Activated T-cell treated with anti-CD3 and anti-CD28 coated beads, Interleukin-2, amount 50 U/mL, for 72 hours (primary cell): Measurements from ENCODE around the gene CCDC154. TPM values are rescaled to one million over a fixed set of nuclear protein-coding genes. Genes with fewer than 3 reads are reported as not detected.

ENCODE experiments used
- ATAC-seq, 2 donors: fragments of 150-1000 bp; cut with Tn5 transposase; replicated peaks in 1 of 2; 2 replicates each; pipeline ENCODE4 v1.10.0; 2021; ENCODE audit warnings: moderate library complexity in 2 of 2, mild to moderate bottlenecking in 1 of 2
- DNase-seq, 2 donors: peaks; one replicate each; pipeline ENCODE4 v3.0.0; 2021 to 2022; ENCODE audit warnings: mixed read lengths in 1 of 2
- H3K27ac Mint-ChIP-seq: one replicate; pipeline ENCODE4 v1.8.0; 2022; ENCODE audit warnings: mild to moderate bottlenecking, moderate library complexity, mixed read lengths
- H3K27me3 Mint-ChIP-seq: one replicate; pipeline ENCODE4 v1.8.0; 2022; ENCODE audit warnings: low read depth, mixed read lengths
- H3K36me3 Mint-ChIP-seq, 2 donors: one replicate each; pipeline ENCODE4 v1.8.0; 2022; ENCODE audit warnings: mixed read lengths in 2 of 2, mild to moderate bottlenecking in 1 of 2; ENCODE audit not compliant: insufficient read depth in 2 of 2
- H3K4me1 Mint-ChIP-seq: one replicate; pipeline ENCODE4 v1.8.0; 2022; ENCODE audit warnings: low read depth, mixed read lengths
- H3K4me3 Mint-ChIP-seq, 2 donors: one replicate each; pipeline ENCODE4 v1.8.0; 2022; ENCODE audit warnings: mild to moderate bottlenecking in 2 of 2, mixed read lengths in 2 of 2, moderate library complexity in 2 of 2
- H3K9me3 Mint-ChIP-seq, 2 donors: one replicate each; pipeline ENCODE4 v1.8.0; 2022; ENCODE audit warnings: mixed read lengths in 2 of 2
- total RNA-seq, 2 donors: library from RNA; stranded (reverse); gene quantifications; one replicate each; pipeline ENCODE4 v1.2.3, GENCODE V29; 2022

CCDC154 gene
- total RNA-seq, 2 donors from 2014 or later: 2.7 to 3.4 TPM

DNA sequence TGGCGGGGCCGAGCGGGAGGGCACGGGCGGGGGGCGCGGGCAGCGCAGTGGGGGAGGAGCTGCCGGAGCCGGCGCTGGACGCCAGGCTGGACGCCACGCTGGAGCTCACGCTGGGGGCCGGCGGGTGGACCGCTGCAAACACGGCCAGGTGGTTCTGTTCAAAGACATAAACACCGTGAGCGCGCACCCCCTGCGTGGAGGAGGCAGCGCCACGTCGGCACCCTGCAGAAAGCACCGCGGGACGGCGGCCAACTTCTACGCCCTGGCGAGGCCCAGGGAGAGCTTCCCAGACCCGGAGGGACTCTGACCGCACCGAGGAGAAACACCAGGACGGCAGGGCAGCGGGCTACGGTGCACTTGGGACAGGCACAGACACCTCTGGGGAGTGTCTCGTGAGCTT, 59.1 kb downstream of the CCDC154 start:
- H3K27me3 Mint-ChIP-seq: no peaks in the 10 kb centered on the region
- no peak overlapping the region for H3K4me3 Mint-ChIP-seq
- peaks cover 3 to 7% of the 10 kb centered on the region in 2 donors for H3K36me3 Mint-ChIP-seq
- ATAC-seq (no peak), DNase-seq (no peak)
- no peaks in the 10 kb centered on the region for H3K9me3 Mint-ChIP-seq
- H3K4me1 Mint-ChIP-seq: peaks cover 1% of the 10 kb centered on the region
- no peak overlapping the region for H3K27ac Mint-ChIP-seq

Other genes with a start within 250 kb of the CCDC154 start
- gene TPSG1, start 219.3 kb downstream of the CCDC154 start, total RNA-seq: under 1 TPM in 1 of 2 donors, not detected in 1; 0.32 TPM
- gene TPSB2, start 214.4 kb downstream of the CCDC154 start, total RNA-seq: under 1 TPM in 1 of 2 donors, not detected in 1; 0.60 TPM
- gene TPSAB1, start 203.9 kb downstream of the CCDC154 start, total RNA-seq: under 1 TPM in 1 of 2 donors, not detected in 1; 0.28 TPM
- gene TPSD1, start 188.5 kb downstream of the CCDC154 start, total RNA-seq: not detected
- 100 to 1,000 TPM; 225 to 231 TPM for gene UBE2I, start 134.9 kb downstream of the CCDC154 start, total RNA-seq
- gene BAIAP3, start 110.9 kb downstream of the CCDC154 start, total RNA-seq: 1 to 10 TPM in 1 of 2 donors, under 1 TPM in 1; 0.26 to 1.1 TPM
- 10 to 100 TPM; 39.1 to 44.8 TPM for gene TSR3, start 92.7 kb downstream of the CCDC154 start, total RNA-seq
- gene GNPTG, start 92.6 kb downstream of the CCDC154 start, total RNA-seq: 10 to 100 TPM; 22.1 to 23.8 TPM
- gene UNKL, start 29.9 kb downstream of the CCDC154 start, total RNA-seq: 10 to 100 TPM; 51.1 to 69.5 TPM
- 10 to 100 TPM; 14.5 to 17.9 TPM for gene UQCC4, start 23.8 kb downstream of the CCDC154 start, total RNA-seq
- under 1 TPM in 1 of 2 donors, not detected in 1; 0.81 TPM for gene PERCC1, start 13.5 kb downstream of the CCDC154 start, total RNA-seq
- gene CLCN7, start 30.5 kb upstream of the CCDC154 start, total RNA-seq: 10 to 100 TPM; 53.7 to 55.1 TPM
- not detected for gene PTX4, start 44.4 kb upstream of the CCDC154 start, total RNA-seq
- 10 to 100 TPM; 28.6 to 34.7 TPM for gene TELO2, start 48.8 kb upstream of the CCDC154 start, total RNA-seq
- gene TMEM204, start 89.1 kb upstream of the CCDC154 start, total RNA-seq: 10 to 100 TPM; 15.7 to 16.7 TPM
- 10 to 100 TPM; 13.7 to 16.1 TPM for gene IFT140, start 167.5 kb upstream of the CCDC154 start, total RNA-seq
- 10 to 100 TPM; 28.3 to 30.1 TPM for gene CRAMP1, start 167.8 kb upstream of the CCDC154 start, total RNA-seq
- 10 to 100 TPM; 54.1 to 62.7 TPM for gene JPT2, start 233.7 kb upstream of the CCDC154 start, total RNA-seq